B cell (primary cell): ENCODE results near the gene LXN. TPM values are rescaled to one million over a fixed set of nuclear protein-coding genes. Genes with fewer than 3 reads are reported as not detected.

Experiments used
- ATAC-seq: fragments of 200-7000 bp; cut with Tn5 transposase; one replicate; pipeline ENCODE4 v1.10.0; 2021; ENCODE audit warnings: low read depth, mild to moderate bottlenecking, moderate number of reproducible peaks, moderate library complexity
- CTCF ChIA-PET: fragments of 350-600 bp; sonication (Branson Sonifier 250); formaldehyde crosslinking; loops from one replicate; lab custom pipeline; 2021; ENCODE audit warnings: antibody characterized with exemption, inconsistent platforms; lab: Charles Lee
- POLR2A ChIA-PET: fragments of 350-600 bp; sonication (Branson Sonifier 250); formaldehyde crosslinking; loops from one replicate; lab custom pipeline; 2021; ENCODE audit warnings: antibody characterized with exemption; lab: Charles Lee
- DNase-seq: peaks from one replicate; pipeline ENCODE4 v3.0.0; 2013
- H2AFZ ChIP-seq: 2 replicates; pipeline ENCODE4 v1.6.1; 2012; ENCODE audit warnings: mild to moderate bottlenecking, low read depth, low read length; ENCODE audit not compliant: insufficient read depth, poor library complexity, severe bottlenecking
- H3K27ac ChIP-seq, 2 donors: 1 replicate in 1 of 2; 2 replicates in 1 of 2; pipeline ENCODE4 v1.5.1; 2012 to 2013; ENCODE audit warnings: low read length in 2 of 2, mild to moderate bottlenecking in 2 of 2, moderate library complexity in 1 of 2
- H3K27me3 ChIP-seq, 4 experiments: fragments of 200-600 bp in 1 of 4; sonication (generic) in 1 of 4; replicated peaks in 1 of 4; 1 replicate in 2 of 4; 2 replicates in 2 of 4; pipeline versions ENCODE4 v1.6.1 to v1.7.0; 2013 to 2016; ENCODE audit warnings: low read length in 3 of 4, mild to moderate bottlenecking in 2 of 4, mixed read lengths in 1 of 4, moderate library complexity in 1 of 4; ENCODE audit not compliant: insufficient read depth in 4 of 4, control insufficient read depth in 3 of 4; ENCODE audit errors: control extremely low read depth in 1 of 4
- H3K36me3 ChIP-seq, 2 experiments: replicated peaks in 1 of 2; 1 replicate in 1 of 2; 2 replicates in 1 of 2; pipeline versions ENCODE4 v1.6.1 to v1.7.1; 2013; ENCODE audit warnings: low read length in 1 of 2; ENCODE audit not compliant: insufficient read depth in 2 of 2, control insufficient read depth in 1 of 2; ENCODE audit errors: control extremely low read depth in 1 of 2, extremely low read depth in 1 of 2
- H3K4me1 ChIP-seq, 2 donors: fragments of 200-600 bp in 1 of 2; sonication (generic) in 1 of 2; 1 replicate in 1 of 2; 2 replicates in 1 of 2; pipeline versions ENCODE4 v1.5.1 to v1.6.1; 2013 to 2017; ENCODE audit warnings: low read length in 2 of 2; ENCODE audit not compliant: control insufficient read depth in 2 of 2, insufficient read depth in 2 of 2
- H3K4me2 ChIP-seq: replicated peaks from 2 replicates; pipeline ENCODE3; 2012; ENCODE audit warnings: mild to moderate bottlenecking, low read depth, low read length; ENCODE audit not compliant: poor library complexity, severe bottlenecking
- H3K4me3 ChIP-seq, 5 experiments: fragments of 200-600 bp in 1 of 5; sonication (generic) in 1 of 5; 1 replicate in 3 of 5; 2 replicates in 2 of 5; pipeline versions ENCODE4 v1.5.1 to v1.7.0; 2011 to 2016; ENCODE audit warnings: low read length in 4 of 5, mild to moderate bottlenecking in 4 of 5, low read depth in 2 of 5, control low read depth in 1 of 5, moderate library complexity in 1 of 5; ENCODE audit not compliant: insufficient read depth in 1 of 5; ENCODE audit errors: control extremely low read depth in 1 of 5, extremely low read depth in 1 of 5
- H3K79me2 ChIP-seq: fragments of 200-600 bp; sonication (generic); one replicate; pipeline ENCODE4 v1.6.0; 2016; ENCODE audit warnings: low read length; ENCODE audit not compliant: control insufficient read depth, insufficient read depth
- H3K9ac ChIP-seq: fragments of 200-600 bp; sonication (generic); 2 replicates; pipeline ENCODE4 v1.6.1; 2017; ENCODE audit warnings: mild to moderate bottlenecking, low read length, moderate library complexity
- H3K9me3 ChIP-seq, 3 donors: one replicate each; pipeline versions ENCODE4 v1.6.1 to v1.7.1; 2013; ENCODE audit warnings: low read length in 2 of 3; ENCODE audit not compliant: control insufficient read depth in 2 of 3, insufficient read depth in 1 of 3; ENCODE audit errors: control extremely low read depth in 1 of 3
- H4K20me1 ChIP-seq: 2 replicates; pipeline ENCODE4 v1.6.0; 2012; ENCODE audit warnings: mild to moderate bottlenecking, low read length; ENCODE audit not compliant: insufficient read depth, control insufficient read depth, poor library complexity, severe bottlenecking
- H3K27ac Mint-ChIP-seq: one replicate; pipeline ENCODE4 v1.8.0; 2021; ENCODE audit warnings: mixed read lengths
- H3K27me3 Mint-ChIP-seq: one replicate; pipeline ENCODE4 v1.8.0; 2021; ENCODE audit warnings: mixed read lengths
- H3K4me1 Mint-ChIP-seq: one replicate; pipeline ENCODE4 v1.8.0; 2021; ENCODE audit warnings: mixed read lengths
- H3K4me3 Mint-ChIP-seq: one replicate; pipeline ENCODE4 v1.8.0; 2021; ENCODE audit warnings: mixed read lengths
- H3K9me3 Mint-ChIP-seq: one replicate; pipeline ENCODE4 v1.8.0; 2022; ENCODE audit warnings: mixed read lengths; ENCODE audit not compliant: insufficient read depth
- EZH2 ChIP-seq: IDR thresholded peaks from 2 replicates; pipeline ENCODE4 v1.6.1; 2012; ENCODE audit warnings: borderline replicate concordance, low read depth, mild to moderate bottlenecking, moderate library complexity, low read length; ENCODE audit not compliant: insufficient read depth, poor library complexity, severe bottlenecking
- WGBS: methylation state at CpG from one replicate; pipeline ENCODE4 v1.1.5; 2013; ENCODE audit warnings: missing lambda C conversion rate; ENCODE audit not compliant: insufficient coverage; 5-methylcytosine and 5-hydroxymethylcytosine counted together
- intact Hi-C: fragments of 100-400 bp; cut with micrococcal nuclease; formaldehyde crosslinking; loops from one replicate; pipeline ENCODE4 v1.10.0; 2022
- polyA plus RNA-seq: library from polyadenylated mRNA; depleted of rRNA; stranded (reverse); fragments of >200 nt; gene quantifications from 2 replicates; pipeline ENCODE4 v1.2.3, GENCODE V29; 2012
- total RNA-seq, 2 donors: library from RNA; stranded (reverse); fragments of 120-200 nt in 1 of 2; gene quantifications; 1 replicate in 1 of 2; 2 replicates in 1 of 2; pipeline versions ENCODE4 v1.2.3 to v1.2.4, GENCODE V29; 2013 to 2022
- TF ChIP-seq, protein P1 (sequence below): fragments of 200-600 bp; IDR thresholded peaks from one replicate; pipeline ENCODE4 v1.8.0; 2022; ENCODE audit warnings: antibody characterized with exemption, mild to moderate bottlenecking

Gene LXN
- total and polyA plus RNA-seq, 2 donors (not counting 1 experiment from before 2014, with no cell fraction given), result 3.2 to 5.1 TPM

DNA sequence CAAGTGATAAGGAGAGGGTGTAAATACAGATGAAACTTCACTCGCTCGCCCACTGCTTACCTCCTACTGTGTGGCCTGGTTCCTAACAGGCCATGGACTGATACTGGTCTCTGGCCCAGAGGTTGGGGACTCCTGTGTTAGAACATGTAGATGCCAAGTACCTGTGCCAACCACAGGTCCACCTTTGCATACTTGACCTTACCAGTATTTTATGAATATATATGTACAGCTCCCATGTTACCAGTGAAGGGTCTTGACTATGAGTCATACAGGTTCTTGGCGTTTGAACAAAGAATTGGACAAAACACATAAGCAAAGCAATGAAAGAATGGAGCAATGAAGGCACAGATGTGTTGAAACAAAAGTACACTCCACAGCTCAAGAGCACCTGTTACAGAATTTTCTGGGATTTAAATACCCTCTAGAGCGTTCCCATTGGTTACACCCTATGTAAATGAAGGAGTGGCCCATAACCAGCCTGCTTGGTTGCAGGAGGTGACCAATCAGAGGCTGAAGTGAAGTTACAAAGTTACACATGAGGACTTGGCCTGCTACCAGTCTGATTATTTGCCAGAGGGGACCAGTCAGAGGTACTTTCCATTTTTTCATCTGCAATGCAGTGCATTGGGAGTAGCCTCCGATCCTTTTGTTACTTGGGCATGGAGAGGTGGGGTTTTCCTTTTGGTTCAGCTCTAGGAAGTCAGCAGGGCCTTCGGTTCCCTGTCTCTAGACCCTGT, 29.8 kb downstream of the LXN start:
- Histone ChIP-seq H3K9me3 (no peaks in the 10 kb centered on the region), H3K4me2 (no peak overlapping the region), H3K4me1 (peaks cover 4 to 11% of the 10 kb centered on the region in 2 donors), H4K20me1 (no peaks in the 10 kb centered on the region), H3K4me3 (no peak overlapping the region), H3K9ac (no peak overlapping the region), H2AFZ (no peak overlapping the region), H3K27ac (no peak overlapping the region), H3K27me3 (no peaks in the 10 kb centered on the region), H3K36me3 (no peaks in the 10 kb centered on the region), H3K79me2 (peaks cover 21% of the 10 kb centered on the region)
- intact Hi-C loops, result loop anchor here (5.0 to 10.0 kb wide), 3 partner anchors 1480 to 1970 kb away; partner anchors contain the start of genes CCNL1, KPNA4 and TIPARP
- Mint-ChIP-seq H3K4me3 (peak overlapping the region; percentile 29), H3K4me1 (peaks cover 22% of the 10 kb centered on the region), H3K27me3 (no peaks in the 10 kb centered on the region), H3K9me3 (no peaks in the 10 kb centered on the region), H3K27ac (no peak overlapping the region)
- ATAC-seq, result no peak
- 100% methylated on average over 3 of the region's 6 CpGs for WGBS
- CTCF ChIA-PET, result interaction anchor here (1.4 to 1.9 kb wide), 2 partner anchors 9 to 16 kb away, joined by 4 to 7 read pairs; no protein-coding TSS in a partner anchor
- TF ChIP-seq, protein P1, sequence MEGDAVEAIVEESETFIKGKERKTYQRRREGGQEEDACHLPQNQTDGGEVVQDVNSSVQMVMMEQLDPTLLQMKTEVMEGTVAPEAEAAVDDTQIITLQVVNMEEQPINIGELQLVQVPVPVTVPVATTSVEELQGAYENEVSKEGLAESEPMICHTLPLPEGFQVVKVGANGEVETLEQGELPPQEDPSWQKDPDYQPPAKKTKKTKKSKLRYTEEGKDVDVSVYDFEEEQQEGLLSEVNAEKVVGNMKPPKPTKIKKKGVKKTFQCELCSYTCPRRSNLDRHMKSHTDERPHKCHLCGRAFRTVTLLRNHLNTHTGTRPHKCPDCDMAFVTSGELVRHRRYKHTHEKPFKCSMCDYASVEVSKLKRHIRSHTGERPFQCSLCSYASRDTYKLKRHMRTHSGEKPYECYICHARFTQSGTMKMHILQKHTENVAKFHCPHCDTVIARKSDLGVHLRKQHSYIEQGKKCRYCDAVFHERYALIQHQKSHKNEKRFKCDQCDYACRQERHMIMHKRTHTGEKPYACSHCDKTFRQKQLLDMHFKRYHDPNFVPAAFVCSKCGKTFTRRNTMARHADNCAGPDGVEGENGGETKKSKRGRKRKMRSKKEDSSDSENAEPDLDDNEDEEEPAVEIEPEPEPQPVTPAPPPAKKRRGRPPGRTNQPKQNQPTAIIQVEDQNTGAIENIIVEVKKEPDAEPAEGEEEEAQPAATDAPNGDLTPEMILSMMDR, result no peak
- TF ChIP-seq EZH2, result no peak
- DNase-seq, result no peak
- POLR2A ChIA-PET, result no interaction called here

DNA sequence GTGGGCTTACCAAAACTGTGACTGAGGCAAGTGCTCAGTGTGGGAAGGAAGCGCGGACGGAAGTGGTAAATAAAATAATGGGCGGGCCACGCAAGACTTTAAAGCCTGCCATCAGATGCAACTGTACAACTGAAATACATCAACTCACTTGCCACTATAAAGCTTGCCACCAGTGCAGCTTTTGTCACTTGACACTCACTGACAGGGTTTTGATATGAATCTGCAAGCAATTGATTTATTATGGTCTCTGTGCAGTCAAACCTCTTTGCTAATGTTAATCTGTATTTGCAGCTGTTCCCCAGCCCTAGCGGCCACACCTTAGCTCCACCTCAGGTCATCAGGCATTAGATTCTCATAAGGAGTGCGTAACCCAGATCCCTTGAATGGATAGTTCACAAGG, 30.4 kb downstream of the LXN start:
- no peak overlapping the region for H3K4me3 Mint-ChIP-seq
- H3K4me3 ChIP-seq, result no peak overlapping the region
- no CpG with 5 or more reads among the region's 7 CpGs for WGBS

More for the DNA sequence above, 30.4 kb downstream of the LXN start:
- Histone ChIP-seq H4K20me1 (no peaks in the 10 kb centered on the region), H3K4me1 (peaks cover 4 to 11% of the 10 kb centered on the region in 2 donors), H3K27me3 (no peaks in the 10 kb centered on the region), H3K9me3 (no peaks in the 10 kb centered on the region), H2AFZ (no peak overlapping the region), H3K4me2 (no peak overlapping the region), H3K79me2 (peaks cover 21% of the 10 kb centered on the region), H3K36me3 (no peaks in the 10 kb centered on the region), H3K27ac (no peak overlapping the region), H3K9ac (no peak overlapping the region)
- DNase-seq (no peak), ATAC-seq (no peak)
- intact Hi-C loops, result loop anchor here (5.0 to 10.0 kb wide), 3 partner anchors 1480 to 1970 kb away; partner anchors contain the start of genes CCNL1, KPNA4 and TIPARP
- TF ChIP-seq EZH2, result no peak
- TF ChIP-seq, protein P1, result no peak
- Mint-ChIP-seq H3K27ac (no peak overlapping the region), H3K27me3 (no peaks in the 10 kb centered on the region), H3K9me3 (no peaks in the 10 kb centered on the region), H3K4me1 (peaks cover 22% of the 10 kb centered on the region)
- CTCF ChIA-PET, result interaction anchor here (1.9 kb wide), 1 partner anchor 17 kb away, joined by 7 read pairs; no protein-coding TSS in a partner anchor
- POLR2A ChIA-PET, result interaction anchor here (0.7 kb wide), 1 partner anchor 532 kb away, joined by 4 read pairs; the partner anchor contains the start of gene RSRC1
